SK-N-SH (cell line): Measurements from ENCODE around the gene PRDM5.

Source experiments
- CHD2 ChIP-seq: fragments of 150-350 bp; IDR thresholded peaks from 2 replicates; pipeline ENCODE4 v1.6.1; 2018; ENCODE audit warnings: low read length; ENCODE audit not compliant: partially characterized antibody
- CTCF ChIP-seq: fragments of 200-600 bp; sonication (generic); IDR thresholded peaks from 2 replicates; pipeline ENCODE4 v1.6.1; 2017; ENCODE audit warnings: antibody characterized with exemption, mild to moderate bottlenecking, moderate library complexity
- EP300 ChIP-seq, 2 experiments: IDR thresholded peaks; 2 replicates each; pipeline versions ENCODE4 v1.4.0 to v1.6.1; 2012; ENCODE audit warnings: borderline replicate concordance in 1 of 2, low read depth in 1 of 2, low read length in 1 of 2
- EZH2phosphoT487 ChIP-seq: fragments of 200-600 bp; sonication (generic); IDR thresholded peaks from 2 replicates; pipeline ENCODE4 v1.6.1; 2017; ENCODE audit warnings: low read depth, mixed run types, mild to moderate bottlenecking, antibody characterized with exemption, moderate library complexity, borderline replicate concordance
- GABPA ChIP-seq: IDR thresholded peaks from 2 replicates; pipeline ENCODE4 v1.4.0; 2012; ENCODE audit warnings: low read depth, mild to moderate bottlenecking
- POLR2AphosphoS5 ChIP-seq: IDR thresholded peaks from 2 replicates; pipeline ENCODE4 v1.6.1; 2012; ENCODE audit warnings: low read depth, low read length
- REST ChIP-seq: IDR thresholded peaks from 2 replicates; pipeline ENCODE4 v1.6.1; 2012; ENCODE audit warnings: mild to moderate bottlenecking, low read depth, low read length, moderate library complexity
- YY1 ChIP-seq: IDR thresholded peaks from 2 replicates; pipeline ENCODE4 v1.4.0; 2012; ENCODE audit warnings: low read depth, mild to moderate bottlenecking

GRCh38 chr4:120733054-120733453, 189.5 kb downstream of the PRDM5 start:
- TF ChIP-seq CTCF (no peak), EP300 (IDR thresholded peaks at IDR 0.05; ENCODE audit: borderline replicate concordance in 1 of 2, low read depth in 1 of 2, low read length in 1 of 2) (no peak), EZH2phosphoT487 (no peak), CHD2 (no peak), REST (no peak), POLR2AphosphoS5 (no peak), YY1 (no peak), GABPA (no peak)
